GM21515 (cell line): ENCODE data around the gene MCAT.
"Not testable (repeated sequence)": the region's sequence is repeated elsewhere in the genome, so short reads cannot be mapped to it uniquely, and the experiment has no call there.

ENCODE experiments used
- ATAC-seq: cut with Tn5 transposase; IDR thresholded peaks from one replicate; pipeline ENCODE4 v1.9.1; 2021; ENCODE audit not compliant: unreplicated experiment

MCAT gene

GRCh38 chr22:43127166-43127908 lies 15.9 kb downstream of the MCAT start:
- ATAC-seq: no peak

- no peak for ATAC-seq
These were observed 16.6 kb downstream of the MCAT start for GRCh38 chr22:43126501-43127165.

GRCh38 chr22:43118953-43119458 lies 24.2 kb downstream of the MCAT start:
- ATAC-seq: no peak

GRCh38 chr22:43118024-43118849 lies 25.0 kb downstream of the MCAT start:
- no peak for ATAC-seq

GRCh38 chr22:43116932-43117331 lies 26.3 kb downstream of the MCAT start:
- no peak for ATAC-seq

GRCh38 chr22:43114958-43115357 lies 28.2 kb downstream of the MCAT start:
- ATAC-seq: no peak

- no peak for ATAC-seq
These were observed 29.5 kb downstream of the MCAT start for GRCh38 chr22:43113526-43114251.

- no peak for ATAC-seq
These were observed 32.1 kb downstream of the MCAT start for GRCh38 chr22:43110927-43111623.

GRCh38 chr22:43110444-43110926 lies 32.7 kb downstream of the MCAT start, which contains the start of gene BIK:
TSS of gene BIK (plus strand) at chr22:43110750. CDS start at chr22:43124023, 13,273 bp downstream.
- ATAC-seq: no peak

- ATAC-seq: no peak
These were observed 33.2 kb downstream of the MCAT start for GRCh38 chr22:43109921-43110443.

- no peak for ATAC-seq
These were observed 33.7 kb downstream of the MCAT start for GRCh38 chr22:43109511-43109910.

GRCh38 chr22:43106302-43106701 lies 36.9 kb downstream of the MCAT start:
- ATAC-seq: no peak

- not testable (repeated sequence) for ATAC-seq
These were observed 38.2 kb downstream of the MCAT start for GRCh38 chr22:43104950-43105349.

- ATAC-seq: not testable (repeated sequence)
These were observed 39.1 kb downstream of the MCAT start for GRCh38 chr22:43104056-43104625.

GRCh38 chr22:43101306-43101705 lies 41.9 kb downstream of the MCAT start:
- ATAC-seq: no peak

GRCh38 chr22:43100225-43100624 lies 43.0 kb downstream of the MCAT start:
- no peak for ATAC-seq

- no peak for ATAC-seq
These were observed 44.1 kb downstream of the MCAT start for GRCh38 chr22:43099095-43099494.

GRCh38 chr22:43098356-43098755 lies 44.8 kb downstream of the MCAT start:
- ATAC-seq: no peak

- no peak for ATAC-seq
These were observed 46.8 kb downstream of the MCAT start for GRCh38 chr22:43096420-43096819.
